Brain microvascular endothelial cell (primary cell): Measurements from ENCODE around the gene BBS9.

Source experiments
- DNase-seq: peaks from one replicate; pipeline ENCODE4 v3.0.0-alpha.2; 2020
- H3K27ac ChIP-seq: fragments of 250-450 bp; sonication (Bioruptor Pico); 2 replicates; pipeline ENCODE4 v1.5.1; 2020; ENCODE audit warnings: mild to moderate bottlenecking, moderate library complexity
- H3K27me3 ChIP-seq: fragments of 250-450 bp; sonication (Bioruptor Pico); replicated peaks from 2 replicates; pipeline ENCODE4 v1.5.1; 2020; ENCODE audit warnings: mild to moderate bottlenecking
- H3K36me3 ChIP-seq: fragments of 250-450 bp; sonication (Bioruptor Pico); replicated peaks from 2 replicates; pipeline ENCODE4 v1.5.1; 2020; ENCODE audit warnings: mild to moderate bottlenecking
- H3K4me3 ChIP-seq: 2 replicates; pipeline ENCODE4 v1.5.1; 2011; ENCODE audit warnings: low read depth, mild to moderate bottlenecking, control low read depth, low read length, moderate library complexity
- CTCF ChIP-seq: IDR thresholded peaks from 2 replicates; pipeline ENCODE4 v1.5.1; 2011; ENCODE audit warnings: low read depth, mild to moderate bottlenecking, moderate library complexity, low read length, control low read depth, inconsistent platforms; ENCODE audit errors: missing control alignments
- in situ Hi-C: cut with HindIII; loops from 2 replicates; pipeline ENCODE4 v1.10.0; 2017; ENCODE audit warnings: low sequenced_read_pairs, low pct_ligation_motif_present

BBS9 gene

DNA sequence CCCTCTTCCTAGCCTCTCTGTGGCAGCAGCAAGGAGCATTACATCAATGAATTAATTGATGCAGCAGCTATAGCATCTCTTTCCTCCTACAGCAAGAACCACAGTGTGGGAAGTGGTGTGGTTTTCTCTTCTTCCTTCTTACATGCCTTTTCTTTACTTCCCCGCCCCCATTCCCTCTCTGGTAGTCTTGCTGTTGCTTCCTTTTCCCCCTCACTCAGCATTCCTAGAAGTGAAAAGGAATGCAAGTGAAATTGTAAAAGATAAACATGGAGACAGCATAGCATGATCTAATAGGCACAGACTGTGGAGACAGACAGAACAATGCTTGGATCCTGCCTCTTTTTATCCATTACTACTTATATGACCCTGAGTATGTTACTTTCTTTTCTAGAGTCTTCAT, 405.5 kb downstream of the BBS9 start:
- Histone ChIP-seq H3K27ac (no peak overlapping the region), H3K4me3 (no peak overlapping the region), H3K36me3 (no peaks in the 10 kb centered on the region), H3K27me3 (no peaks in the 10 kb centered on the region)
- no peak for TF ChIP-seq CTCF
- peak; percentile 56 for DNase-seq
- in situ Hi-C loops, result no loop called here

- no peak for DNase-seq
- H3K36me3 ChIP-seq, result no peaks in the 10 kb centered on the region
- no peaks in the 10 kb centered on the region for H3K27me3 ChIP-seq
- in situ Hi-C loops, result no loop called here
- no peak for TF ChIP-seq CTCF
- H3K27ac ChIP-seq, result no peak overlapping the region
- no peak overlapping the region for H3K4me3 ChIP-seq
Observed at GRCh38 chr7:33535989-33536388, 406.6 kb downstream of the BBS9 start.

DNA sequence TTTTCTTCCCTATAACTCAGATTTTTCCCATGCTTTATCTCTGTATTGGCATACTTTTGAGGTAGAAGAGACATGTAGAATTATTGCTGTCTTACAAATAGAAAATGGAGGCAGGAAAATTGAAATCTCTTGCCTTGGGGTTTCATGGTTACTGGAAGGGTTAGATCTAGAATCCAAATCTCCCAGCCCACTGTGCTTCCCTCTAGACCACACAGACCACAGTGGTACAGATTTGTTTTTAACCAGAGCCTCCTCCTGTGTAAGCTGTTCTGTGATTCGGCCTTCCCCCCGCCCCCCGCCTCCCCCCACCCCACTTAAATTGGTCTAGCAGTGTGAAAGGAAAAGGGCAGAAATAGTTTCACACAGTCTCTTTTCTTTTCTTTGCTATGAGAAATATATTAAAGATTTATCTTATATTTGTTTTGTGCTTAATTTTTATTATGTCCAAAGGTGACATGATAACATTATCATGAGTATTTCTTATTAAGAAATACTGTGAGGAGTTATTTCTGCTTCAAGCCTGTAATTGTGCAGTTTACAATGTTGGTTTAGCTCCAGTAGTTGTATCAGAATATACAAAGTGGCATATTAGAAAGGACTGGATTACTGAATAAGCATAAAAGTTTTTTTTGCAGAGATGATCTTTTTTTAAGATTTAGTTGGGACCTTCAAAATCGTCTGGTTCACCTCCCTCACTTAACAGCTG, 407.2 kb downstream of the BBS9 start:
- DNase-seq, result no peak
- Histone ChIP-seq H3K36me3 (no peaks in the 10 kb centered on the region), H3K4me3 (no peak overlapping the region), H3K27ac (no peak overlapping the region), H3K27me3 (no peaks in the 10 kb centered on the region)
- in situ Hi-C loops, result no loop called here
- TF ChIP-seq CTCF, result no peak

GRCh38 chr7:33537104-33537477, 407.7 kb downstream of the BBS9 start:
- TF ChIP-seq CTCF, result no peak
- in situ Hi-C loops, result no loop called here
- DNase-seq, result no peak
- Histone ChIP-seq H3K36me3 (no peaks in the 10 kb centered on the region), H3K4me3 (no peak overlapping the region), H3K27me3 (no peaks in the 10 kb centered on the region), H3K27ac (no peak overlapping the region)

GRCh38 chr7:33539198-33539597, 409.8 kb downstream of the BBS9 start:
- no peak for TF ChIP-seq CTCF
- no peak for DNase-seq
- Histone ChIP-seq H3K4me3 (no peak overlapping the region), H3K27me3 (no peaks in the 10 kb centered on the region), H3K27ac (no peak overlapping the region), H3K36me3 (no peaks in the 10 kb centered on the region)
- in situ Hi-C loops, result no loop called here

DNA sequence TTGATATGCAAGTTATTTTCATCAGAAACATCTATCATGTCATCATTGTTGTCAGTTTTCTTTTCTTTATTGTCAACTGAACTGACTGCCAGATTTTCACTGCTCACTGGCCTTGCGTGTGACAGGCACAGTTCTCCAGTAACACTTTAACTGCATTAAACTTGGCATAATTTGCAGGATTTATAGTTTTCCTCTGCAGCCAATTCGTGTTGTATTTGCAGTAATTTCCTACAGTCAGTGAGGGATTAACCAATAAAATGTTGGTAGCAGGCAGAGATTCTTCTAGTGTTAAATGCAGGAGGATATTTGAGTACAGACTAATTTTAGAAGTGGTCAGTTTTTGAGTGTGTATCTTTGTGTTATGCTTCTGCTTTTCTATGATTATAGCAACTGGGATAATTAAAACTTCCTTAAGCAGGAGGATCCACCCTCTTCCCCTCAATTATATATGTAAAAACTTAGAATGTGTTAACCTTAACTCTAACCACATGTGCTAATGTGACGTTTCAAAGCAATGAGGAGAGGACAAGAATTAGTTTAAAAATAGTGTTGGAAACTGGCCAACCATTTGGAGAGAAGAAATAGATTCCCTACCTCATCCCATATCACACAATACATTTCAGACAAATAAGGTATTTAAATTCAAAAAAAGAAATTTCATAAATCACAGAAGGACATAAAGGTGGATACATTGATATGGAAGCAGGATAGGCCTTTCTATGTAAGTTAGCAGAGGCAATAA, 410.5 kb downstream of the BBS9 start:
- no peak overlapping the region for H3K4me3 ChIP-seq
- H3K27me3 ChIP-seq, result no peaks in the 10 kb centered on the region
- no peaks in the 10 kb centered on the region for H3K36me3 ChIP-seq
- no peak for DNase-seq
- no peak for TF ChIP-seq CTCF
- in situ Hi-C loops, result no loop called here
- H3K27ac ChIP-seq, result no peak overlapping the region
